ENCODE data around the gene FUS.

DNA sequence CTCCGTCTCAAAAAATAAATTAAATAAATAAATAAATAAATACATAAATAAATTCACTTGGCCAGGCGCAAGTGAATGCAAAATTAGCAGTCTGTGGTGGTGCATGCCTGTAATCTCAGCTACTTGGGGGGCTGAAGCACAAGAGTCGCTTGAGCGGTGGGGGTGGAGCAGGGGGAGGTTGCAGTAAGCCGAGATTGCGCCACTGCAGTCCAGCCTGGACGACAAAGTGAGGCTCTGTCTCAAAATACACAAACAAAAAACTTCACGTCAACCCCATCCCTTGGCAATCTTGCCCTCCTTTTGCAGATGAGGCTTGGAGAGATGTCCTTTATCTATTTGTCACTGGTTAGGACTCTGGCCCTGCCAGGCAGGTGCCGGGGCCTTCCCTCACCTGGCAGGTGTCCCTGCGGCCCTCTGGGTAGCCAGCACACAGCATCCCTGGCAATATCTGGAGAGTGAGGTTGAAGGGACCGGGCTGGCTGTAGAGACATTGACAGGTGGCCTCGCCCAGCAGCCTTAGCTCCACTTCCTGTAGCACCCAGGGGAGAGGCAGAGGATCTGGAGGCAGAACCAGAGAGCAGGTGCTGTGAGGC is 34.4 kb upstream of the FUS start:
- TF ChIP-seq, protein P1, sequence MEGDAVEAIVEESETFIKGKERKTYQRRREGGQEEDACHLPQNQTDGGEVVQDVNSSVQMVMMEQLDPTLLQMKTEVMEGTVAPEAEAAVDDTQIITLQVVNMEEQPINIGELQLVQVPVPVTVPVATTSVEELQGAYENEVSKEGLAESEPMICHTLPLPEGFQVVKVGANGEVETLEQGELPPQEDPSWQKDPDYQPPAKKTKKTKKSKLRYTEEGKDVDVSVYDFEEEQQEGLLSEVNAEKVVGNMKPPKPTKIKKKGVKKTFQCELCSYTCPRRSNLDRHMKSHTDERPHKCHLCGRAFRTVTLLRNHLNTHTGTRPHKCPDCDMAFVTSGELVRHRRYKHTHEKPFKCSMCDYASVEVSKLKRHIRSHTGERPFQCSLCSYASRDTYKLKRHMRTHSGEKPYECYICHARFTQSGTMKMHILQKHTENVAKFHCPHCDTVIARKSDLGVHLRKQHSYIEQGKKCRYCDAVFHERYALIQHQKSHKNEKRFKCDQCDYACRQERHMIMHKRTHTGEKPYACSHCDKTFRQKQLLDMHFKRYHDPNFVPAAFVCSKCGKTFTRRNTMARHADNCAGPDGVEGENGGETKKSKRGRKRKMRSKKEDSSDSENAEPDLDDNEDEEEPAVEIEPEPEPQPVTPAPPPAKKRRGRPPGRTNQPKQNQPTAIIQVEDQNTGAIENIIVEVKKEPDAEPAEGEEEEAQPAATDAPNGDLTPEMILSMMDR (IDR thresholded peaks at IDR 0.05): no peak
- TF ChIP-seq POLR2A (IDR thresholded peaks at IDR 0.05): no peak
